Neuronal stem cell (in vitro differentiated cells): ENCODE data around the gene COL5A1.

Source experiments
- DNase-seq: peaks from one replicate; pipeline ENCODE4 v3.0.0-alpha.2; 2013; ENCODE audit warnings: low spot score
- H2AFZ ChIP-seq: one replicate; pipeline ENCODE4 v1.6.1; 2013; ENCODE audit warnings: mild to moderate bottlenecking, low read length, inconsistent platforms
- H2AK5ac ChIP-seq: 2 replicates; pipeline ENCODE4 v1.6.1; 2013; ENCODE audit warnings: low read depth, mild to moderate bottlenecking, inconsistent platforms, low read length, moderate library complexity, mixed read lengths
- H2BK120ac ChIP-seq: 2 replicates; pipeline ENCODE4 v1.6.1; 2013; ENCODE audit warnings: low read depth, mild to moderate bottlenecking, inconsistent platforms, low read length, moderate library complexity, mixed read lengths
- H2BK12ac ChIP-seq: one replicate; pipeline ENCODE4 v1.6.1; 2013; ENCODE audit warnings: low read length, inconsistent platforms
- H2BK15ac ChIP-seq: 2 replicates; pipeline ENCODE4 v1.6.1; 2013; ENCODE audit warnings: mild to moderate bottlenecking, low read length, inconsistent platforms, mixed read lengths
- H2BK5ac ChIP-seq: one replicate; pipeline ENCODE4 v1.6.1; 2013; ENCODE audit warnings: inconsistent platforms, mild to moderate bottlenecking, low read length, moderate library complexity
- H3K14ac ChIP-seq: one replicate; pipeline ENCODE4 v1.6.1; 2013; ENCODE audit warnings: low read length, inconsistent platforms
- H3K18ac ChIP-seq: 2 replicates; pipeline ENCODE4 v1.6.1; 2013; ENCODE audit warnings: low read length, inconsistent platforms
- H3K23ac ChIP-seq: 2 replicates; pipeline ENCODE4 v1.6.1; 2013; ENCODE audit warnings: low read depth, mild to moderate bottlenecking, mixed read lengths, low read length, inconsistent platforms; ENCODE audit not compliant: poor library complexity
- H3K27ac ChIP-seq: replicated peaks from 3 replicates; pipeline ENCODE4 v1.5.1; 2013; ENCODE audit warnings: low read length, inconsistent platforms
- H3K27me3 ChIP-seq, 3 experiments: 2 replicates each; pipeline ENCODE4 v1.6.1; 2013; ENCODE audit warnings: low read length in 3 of 3, mild to moderate bottlenecking in 2 of 3, inconsistent platforms in 1 of 3, low read depth in 1 of 3, mixed read lengths in 1 of 3, moderate library complexity in 1 of 3; ENCODE audit not compliant: control insufficient read depth in 3 of 3, insufficient read depth in 3 of 3
- H3K36me3 ChIP-seq, 2 donors: replicated peaks in 1 of 2; 2 replicates each; pipeline ENCODE4 v1.6.1; 2013; ENCODE audit warnings: low read length in 2 of 2; ENCODE audit not compliant: control insufficient read depth in 2 of 2, insufficient read depth in 2 of 2
- H3K4ac ChIP-seq: 2 replicates; pipeline ENCODE4 v1.6.1; 2013; ENCODE audit warnings: inconsistent platforms, mild to moderate bottlenecking, low read length, moderate library complexity
- H3K4me1 ChIP-seq, 2 donors: 1 replicate in 1 of 2; 2 replicates in 1 of 2; pipeline ENCODE4 v1.6.1; 2013; ENCODE audit warnings: low read length in 2 of 2, low read depth in 1 of 2; ENCODE audit not compliant: control insufficient read depth in 2 of 2, insufficient read depth in 1 of 2
- H3K4me2 ChIP-seq: one replicate; pipeline ENCODE4 v1.6.1; 2013; ENCODE audit warnings: mild to moderate bottlenecking, low read length, inconsistent platforms; ENCODE audit not compliant: insufficient read depth, poor library complexity, severe bottlenecking
- H3K4me3 ChIP-seq, 2 donors: 2 replicates each; pipeline ENCODE4 v1.5.1; 2013; ENCODE audit warnings: low read length in 2 of 2, mild to moderate bottlenecking in 2 of 2, inconsistent platforms in 1 of 2, moderate library complexity in 1 of 2
- H3K79me1 ChIP-seq: one replicate; pipeline ENCODE4 v1.6.1; 2013; ENCODE audit warnings: low read depth, mild to moderate bottlenecking, inconsistent platforms, low read length, moderate library complexity
- H3K9ac ChIP-seq: one replicate; pipeline ENCODE4 v1.6.1; 2013; ENCODE audit warnings: mild to moderate bottlenecking, low read depth, low read length, inconsistent platforms; ENCODE audit not compliant: poor library complexity
- H3K9me3 ChIP-seq, 2 donors: replicated peaks in 1 of 2; 2 replicates each; pipeline versions ENCODE3 to v1.6.1; 2013; ENCODE audit warnings: low read length in 2 of 2, mild to moderate bottlenecking in 2 of 2, inconsistent platforms in 1 of 2, low read depth in 1 of 2, mixed read lengths in 1 of 2, moderate library complexity in 1 of 2; ENCODE audit not compliant: control insufficient read depth in 2 of 2, insufficient read depth in 1 of 2
- H4K8ac ChIP-seq: one replicate; pipeline ENCODE4 v1.6.1; 2013; ENCODE audit warnings: low read depth, mild to moderate bottlenecking, inconsistent platforms, low read length, moderate library complexity
- H4K91ac ChIP-seq: one replicate; pipeline ENCODE4 v1.6.1; 2013; ENCODE audit warnings: low read length, low read depth, mild to moderate bottlenecking, inconsistent platforms; ENCODE audit not compliant: poor library complexity
- WGBS, 2 donors: extraction: QIAGEN DNeasy Blood & Tissue Kit; methylation state at CpG; one replicate each; pipeline ENCODE4 v1.1.7; 2013; ENCODE audit warnings: missing lambda C conversion rate in 2 of 2, mixed read lengths in 1 of 2; ENCODE audit not compliant: insufficient read length in 2 of 2, insufficient replicate concordance in 1 of 2; ENCODE audit errors: extremely low coverage in 2 of 2; 5-methylcytosine and 5-hydroxymethylcytosine counted together

COL5A1 gene

DNA sequence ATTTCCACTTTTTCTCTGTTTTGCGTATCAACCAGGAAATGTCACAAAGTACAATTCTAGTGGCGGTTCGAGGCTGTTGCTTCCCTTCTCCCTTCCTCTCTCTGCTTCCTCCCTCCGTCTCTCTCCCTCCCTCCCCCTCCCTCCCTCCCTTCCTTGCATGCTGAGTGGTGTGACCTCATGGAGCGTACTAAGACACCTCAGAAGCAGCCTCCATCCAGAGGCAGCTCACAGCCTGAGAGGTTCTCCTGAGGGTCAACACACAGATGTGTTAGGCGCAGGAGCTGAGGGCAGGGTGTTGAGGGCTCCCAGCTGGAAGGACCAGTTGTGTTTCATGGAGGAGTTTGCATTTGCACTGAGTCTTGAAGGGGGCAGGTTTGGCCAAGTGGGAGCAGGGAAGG lies 57.7 kb downstream of the COL5A1 start:
- H3K4ac ChIP-seq: no peak overlapping the region
- H3K79me1 ChIP-seq: peaks cover 5% of the 10 kb centered on the region
- H3K36me3 ChIP-seq: no peaks in the 10 kb centered on the region
- H2BK12ac ChIP-seq: no peak overlapping the region
- no peak overlapping the region for H2AFZ ChIP-seq
- H3K9ac ChIP-seq: peak overlapping the region; percentile 60
- H2BK5ac ChIP-seq: no peak overlapping the region
- peaks cover 0 to 8% (median 3%) of the 10 kb centered on the region in 3 experiments for H3K27me3 ChIP-seq
- H3K4me2 ChIP-seq: no peak overlapping the region
- no peak overlapping the region for H2AK5ac ChIP-seq
- no peak overlapping the region for H3K27ac ChIP-seq
- DNase-seq: no peak
- H3K9me3 ChIP-seq: no peaks in the 10 kb centered on the region
- no peak overlapping the region for H4K8ac ChIP-seq
- H3K14ac ChIP-seq: no peak overlapping the region
- no peak overlapping the region for H3K23ac ChIP-seq
- peaks cover 0 to 7% of the 10 kb centered on the region in 2 donors for H3K4me1 ChIP-seq
- peak overlapping the region; percentile 76 for H3K18ac ChIP-seq
- H2BK120ac ChIP-seq: no peak overlapping the region
- H2BK15ac ChIP-seq: no peak overlapping the region
- no peak overlapping the region for H4K91ac ChIP-seq
- no CpG with 5 or more reads among the region's 6 CpGs for WGBS, 2 donors
- peak overlapping the region in 1 of 2 donors; percentile 34 for H3K4me3 ChIP-seq

DNA sequence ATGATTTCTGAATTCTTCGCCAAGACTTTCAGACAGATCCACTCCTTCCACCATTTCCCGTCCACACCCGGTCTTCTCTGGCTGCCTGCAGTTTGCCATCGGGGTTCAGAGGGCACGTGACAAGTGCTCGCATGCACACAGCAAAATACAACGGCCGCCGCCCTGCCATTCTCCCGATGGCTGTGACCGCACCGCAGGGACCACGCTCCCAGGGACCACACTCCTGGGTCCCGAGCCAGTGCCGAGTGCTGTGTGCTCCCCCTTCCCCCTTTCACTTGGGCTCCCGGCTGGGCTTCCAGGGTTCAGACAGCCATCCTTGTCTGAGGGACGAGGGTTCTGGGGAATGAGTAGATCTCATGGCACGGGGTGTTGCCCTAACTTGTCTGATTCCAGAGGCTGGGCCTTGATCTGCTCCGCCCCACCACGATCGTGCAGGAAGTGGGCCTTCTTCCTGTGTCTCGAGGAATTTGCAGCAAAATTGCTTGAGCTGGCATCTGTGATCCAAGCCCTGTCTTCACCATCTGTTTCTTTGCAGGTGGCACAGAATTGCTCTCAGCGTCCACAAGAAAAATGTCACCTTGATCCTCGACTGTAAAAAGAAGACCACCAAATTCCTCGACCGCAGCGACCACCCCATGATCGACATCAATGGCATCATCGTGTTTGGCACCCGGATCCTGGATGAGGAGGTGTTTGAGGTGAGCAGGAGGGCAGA lies 59.2 kb downstream of the COL5A1 start:
- H3K9me3 ChIP-seq: no peaks in the 10 kb centered on the region
- no peak overlapping the region for H3K27ac ChIP-seq
- H3K79me1 ChIP-seq: peaks cover 7% of the 10 kb centered on the region
- no peak overlapping the region for H3K9ac ChIP-seq
- no peaks in the 10 kb centered on the region for H3K36me3 ChIP-seq
- H2BK5ac ChIP-seq: no peak overlapping the region
- no peak overlapping the region for H4K91ac ChIP-seq
- peaks cover 0 to 7% of the 10 kb centered on the region in 2 donors for H3K4me1 ChIP-seq
- no peak overlapping the region for H3K4me3 ChIP-seq
- H2BK15ac ChIP-seq: no peak overlapping the region
- H2BK120ac ChIP-seq: no peak overlapping the region
- no peak for DNase-seq
- WGBS, 2 donors: no CpG with 5 or more reads among the region's 30 CpGs
- H2AK5ac ChIP-seq: no peak overlapping the region
- H3K18ac ChIP-seq: no peak overlapping the region
- no peak overlapping the region for H2BK12ac ChIP-seq
- no peak overlapping the region for H3K4ac ChIP-seq
- no peak overlapping the region for H3K14ac ChIP-seq
- peaks cover 0 to 8% (median 3%) of the 10 kb centered on the region in 3 experiments for H3K27me3 ChIP-seq
- H3K4me2 ChIP-seq: no peak overlapping the region
- no peak overlapping the region for H2AFZ ChIP-seq
- no peak overlapping the region for H4K8ac ChIP-seq
- H3K23ac ChIP-seq: peak overlapping the region; percentile 52

DNA sequence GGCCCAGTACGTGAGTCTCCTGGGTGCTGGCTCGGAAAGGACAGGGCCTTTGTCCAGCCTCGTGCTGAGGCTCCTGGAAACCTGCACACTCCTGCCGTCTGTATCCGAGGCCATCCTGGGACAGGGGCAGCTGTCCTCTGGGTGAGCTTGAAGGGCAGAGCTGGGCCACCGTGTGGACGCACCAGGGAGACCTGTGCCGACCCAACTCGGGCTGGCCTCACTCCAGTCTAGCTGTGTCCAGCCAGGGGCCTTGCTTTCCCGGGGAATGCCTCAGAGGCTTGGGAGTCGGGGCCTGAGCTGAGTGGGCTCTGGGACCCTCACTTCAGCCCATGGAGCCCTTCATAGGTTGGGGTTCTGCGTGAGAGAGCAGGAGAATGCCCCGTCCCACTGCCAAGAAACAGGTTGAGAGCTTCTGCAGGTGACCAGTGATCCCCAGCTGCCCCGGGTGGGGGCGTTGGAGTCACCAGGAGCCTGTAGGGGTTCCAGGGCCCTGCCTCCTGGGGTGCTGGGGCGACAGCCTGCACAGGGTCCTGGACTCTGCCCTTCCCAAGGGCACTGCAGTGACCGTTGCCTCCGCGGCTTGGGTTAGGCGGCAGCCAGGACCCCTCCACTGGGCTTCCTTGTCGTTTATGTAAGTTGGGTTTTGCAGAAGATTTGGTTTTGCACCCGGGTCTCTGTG lies 60.1 kb downstream of the COL5A1 start:
- Histone ChIP-seq H2BK5ac (no peak overlapping the region), H2BK120ac (no peak overlapping the region), H2BK12ac (no peak overlapping the region), H4K8ac (no peak overlapping the region), H3K4ac (no peak overlapping the region), H3K9ac (no peak overlapping the region), H3K18ac (peak overlapping the region; percentile 57), H3K14ac (no peak overlapping the region), H3K23ac (peak overlapping the region; percentile 10), H3K4me1 (peaks cover 0 to 7% of the 10 kb centered on the region in 2 donors), H4K91ac (no peak overlapping the region), H3K4me3 (no peak overlapping the region), H2BK15ac (no peak overlapping the region), H2AFZ (no peak overlapping the region), H3K27ac (no peak overlapping the region), H3K27me3 (peaks cover 0 to 8% (median 3%) of the 10 kb centered on the region in 3 experiments), H3K9me3 (no peaks in the 10 kb centered on the region), H3K36me3 (no peaks in the 10 kb centered on the region), H3K4me2 (no peak overlapping the region), H2AK5ac (no peak overlapping the region), H3K79me1 (peaks cover 7% of the 10 kb centered on the region)
- WGBS, 2 donors: no CpG with 5 or more reads among the region's 22 CpGs
- no peak for DNase-seq

DNA sequence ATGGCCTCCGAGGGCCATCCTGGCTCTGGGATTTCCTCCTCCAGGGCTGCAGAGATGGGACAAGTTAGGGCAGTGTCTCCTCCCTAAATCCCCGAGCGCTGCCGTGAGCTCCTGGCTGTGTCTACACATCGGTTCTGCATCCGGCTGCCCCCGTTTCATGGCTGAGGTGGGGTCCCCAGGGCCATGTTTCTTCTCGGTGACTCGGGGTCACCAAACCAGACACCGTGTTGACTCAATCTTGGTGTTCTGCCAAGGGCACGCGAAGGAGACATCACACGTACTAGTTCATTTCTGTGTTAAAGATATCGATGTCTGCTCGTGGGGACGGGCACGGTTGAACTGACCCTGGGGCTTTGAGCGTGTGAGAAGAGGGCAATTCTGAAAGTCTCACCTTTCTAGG lies 60.7 kb downstream of the COL5A1 start:
- no peak overlapping the region for H2BK15ac ChIP-seq
- no CpG with 5 or more reads among the region's 18 CpGs for WGBS, 2 donors
- H3K18ac ChIP-seq: no peak overlapping the region
- no peak for DNase-seq
- H3K4me3 ChIP-seq: no peak overlapping the region
- H3K9ac ChIP-seq: no peak overlapping the region
- H3K9me3 ChIP-seq: no peaks in the 10 kb centered on the region
- H3K36me3 ChIP-seq: no peaks in the 10 kb centered on the region
- H4K8ac ChIP-seq: no peak overlapping the region
- H2BK5ac ChIP-seq: no peak overlapping the region
- H3K23ac ChIP-seq: no peak overlapping the region
- no peak overlapping the region for H2BK12ac ChIP-seq
- no peak overlapping the region for H3K27ac ChIP-seq
- H2AK5ac ChIP-seq: no peak overlapping the region
- no peak overlapping the region for H2AFZ ChIP-seq
- H3K14ac ChIP-seq: no peak overlapping the region
- no peak overlapping the region for H3K4ac ChIP-seq
- H4K91ac ChIP-seq: no peak overlapping the region
- H3K27me3 ChIP-seq: peaks cover 0 to 8% (median 3%) of the 10 kb centered on the region in 3 experiments
- H3K4me2 ChIP-seq: no peak overlapping the region
- peaks cover 6% of the 10 kb centered on the region for H3K79me1 ChIP-seq
- peaks cover 0 to 7% of the 10 kb centered on the region in 2 donors for H3K4me1 ChIP-seq
- no peak overlapping the region for H2BK120ac ChIP-seq
